GM12878 (cell line): Measurements from ENCODE around the gene DPP3. TPM values are rescaled to one million over a fixed set of nuclear protein-coding genes. Genes with fewer than 3 reads are reported as not detected.

Source experiments
- ATAC-seq: fragments of 200-7000 bp; cut with Tn5 transposase; 3 replicates; pipeline ENCODE4 v1.9.1; 2020; ENCODE audit warnings: mild to moderate bottlenecking, moderate library complexity
- BruUV-seq: library from RNA; stranded (reverse); fragments of 400-500 nt; replicated peaks from 2 replicates; lab custom pipeline; 2021; lab: Mats Ljungman, UMichigan
- CTCF ChIA-PET: fragments of 300-600 bp; sonication (Branson Sonifier 250); formaldehyde crosslinking; extraction: SDS; loops from one replicate; lab custom pipeline; 2021; ENCODE audit warnings: inconsistent platforms; lab: Yijun Ruan, JAX
- POLR2A ChIA-PET: fragments of 350-600 bp; formaldehyde crosslinking; extraction: SDS; loops from one replicate; lab custom pipeline; 2021; ENCODE audit warnings: inconsistent platforms; lab: Charles Lee
- RAD21 ChIA-PET: fragments of 300-600 bp; sonication (Branson Sonifier 250); formaldehyde crosslinking; loops from one replicate; lab custom pipeline; 2023; ENCODE audit warnings: antibody characterized with exemption; ENCODE audit not compliant: unreplicated experiment; lab: Charles Lee
- SMC1A ChIA-PET: fragments of 300-600 bp; sonication (Branson Sonifier 250); formaldehyde crosslinking; loops from one replicate; lab custom pipeline; 2023; ENCODE audit not compliant: unreplicated experiment, uncharacterized antibody; lab: Charles Lee
- DNase-seq: peaks from one replicate; pipeline ENCODE4 v3.0.0-alpha.2; 2011; ENCODE audit warnings: low read depth, low spot score
- FAIRE-seq: peaks from 3 replicates; lab custom pipeline; 2011; peaks lifted over from hg19 to GRCh38; lab: Jason Lieb, UNC
- H2AFZ ChIP-seq: 2 replicates; pipeline ENCODE4 v1.6.0; 2011; ENCODE audit warnings: low read depth, low read length, control low read depth; ENCODE audit not compliant: control insufficient read depth
- H3K27ac ChIP-seq: 2 replicates; pipeline ENCODE4 v1.5.1; 2011; ENCODE audit warnings: control low read depth; ENCODE audit not compliant: control insufficient read depth, insufficient read depth
- H3K27me3 ChIP-seq, 2 experiments: replicated peaks in 1 of 2; 2 replicates each; pipeline versions ENCODE4 v1.6.0 to v1.6.1; 2011; ENCODE audit warnings: low read length in 1 of 2; ENCODE audit not compliant: control insufficient read depth in 2 of 2, insufficient read depth in 2 of 2
- H3K36me3 ChIP-seq, 2 experiments: 2 replicates each; pipeline ENCODE4 v1.5.1; 2011; ENCODE audit warnings: low read length in 1 of 2; ENCODE audit not compliant: control insufficient read depth in 2 of 2, insufficient read depth in 2 of 2
- H3K4me1 ChIP-seq: 2 replicates; pipeline ENCODE4 v1.6.1; 2011; ENCODE audit warnings: mild to moderate bottlenecking, low read length, moderate library complexity, mixed read lengths; ENCODE audit not compliant: control insufficient read depth, insufficient read depth
- H3K4me2 ChIP-seq: 2 replicates; pipeline ENCODE4 v1.6.0; 2011; ENCODE audit warnings: control low read depth; ENCODE audit not compliant: control insufficient read depth, insufficient read depth
- H3K4me3 ChIP-seq: fragments of 200-600 bp; sonication (generic); 2 replicates; pipeline ENCODE4 v1.5.1; 2016
- H3K79me2 ChIP-seq: 2 replicates; pipeline ENCODE4 v1.6.0; 2011; ENCODE audit warnings: low read length; ENCODE audit not compliant: control insufficient read depth, insufficient read depth
- H3K9ac ChIP-seq: 2 replicates; pipeline ENCODE4 v1.8.0; 2011; ENCODE audit warnings: low read length, control low read depth, mixed read lengths; ENCODE audit not compliant: control insufficient read depth, insufficient read depth
- H3K9me3 ChIP-seq: replicated peaks from 3 replicates; pipeline ENCODE4 v1.5.1; 2011; ENCODE audit warnings: mild to moderate bottlenecking, low read length; ENCODE audit not compliant: control insufficient read depth, insufficient read depth
- H4K20me1 ChIP-seq: 2 replicates; pipeline ENCODE4 v1.6.0; 2011; ENCODE audit not compliant: control insufficient read depth, insufficient read depth
- CHD4 ChIP-seq: fragments of 200-600 bp; sonication (generic); IDR thresholded peaks from 2 replicates; pipeline ENCODE4 v1.6.1; 2016; ENCODE audit warnings: mild to moderate bottlenecking
- HDAC6 ChIP-seq: fragments of 200-600 bp; sonication (generic); IDR thresholded peaks from one replicate; pipeline ENCODE4 v1.8.0; 2017; ENCODE audit warnings: antibody characterized with exemption; ENCODE audit not compliant: unreplicated experiment
- NFXL1 ChIP-seq: fragments of 450-650 bp; IDR thresholded peaks from 2 replicates; pipeline ENCODE4 v1.6.1; 2017; ENCODE audit warnings: antibody characterized with exemption, mild to moderate bottlenecking, borderline replicate concordance
- POLR2A ChIP-seq: IDR thresholded peaks from 2 replicates; pipeline ENCODE4 v1.6.1; 2011; ENCODE audit warnings: low read depth, mild to moderate bottlenecking, low read length
- RB1 ChIP-seq: fragments of 450-650 bp; formaldehyde crosslinking; IDR thresholded peaks from 2 replicates; pipeline ENCODE4 v1.6.1; 2017; ENCODE audit warnings: mild to moderate bottlenecking, borderline replicate concordance
- RCOR1 ChIP-seq: conservative IDR thresholded peaks from 2 replicates; pipeline ENCODE4 v1.6.1; 2012; ENCODE audit warnings: low read depth, low read length, improper control_type of control experiment
- SUZ12 ChIP-seq: fragments of 200-600 bp; sonication (generic); IDR thresholded peaks from one replicate; pipeline ENCODE4 v1.6.1; 2018; ENCODE audit warnings: antibody characterized with exemption, mild to moderate bottlenecking; ENCODE audit not compliant: unreplicated experiment
- TAF1 ChIP-seq: IDR thresholded peaks from 2 replicates; pipeline ENCODE4 v1.6.1; 2011; ENCODE audit warnings: mild to moderate bottlenecking, low read depth, low read length, borderline replicate concordance
- ZNF687 ChIP-seq: fragments of 450-650 bp; IDR thresholded peaks from 2 replicates; pipeline ENCODE4 v1.6.1; 2017; ENCODE audit warnings: mild to moderate bottlenecking, moderate library complexity
- WGBS: methylation state at CpG from one replicate; pipeline ENCODE4 v1.1.6; 2016; ENCODE audit warnings: low lambda C conversion rate; ENCODE audit not compliant: insufficient replicate concordance, insufficient coverage; ENCODE audit errors: missing lambda C conversion rate; 5-methylcytosine and 5-hydroxymethylcytosine counted together
- in situ Hi-C: fragments of 300-500 bp; cut with MboI; formaldehyde crosslinking; loops from 9 replicates; pipeline ENCODE4 v1.14.3; 2018; ENCODE audit warnings: mixed read lengths
- intact Hi-C: fragments of 100-400 bp; cut with micrococcal nuclease; formaldehyde crosslinking; loops from one replicate; pipeline ENCODE4 v1.14.2; 2022; ENCODE audit not compliant: unreplicated experiment
- polyA plus RNA-seq, 11 experiments: library from polyadenylated mRNA; depleted of rRNA in 4 of 11; unstranded in 6 of 11; stranded (reverse) in 5 of 11; fragments of >200 nt; fragmentation: Nextera tagmentation in 4 of 11; fragmentation: Illumina TruSeq in 1 of 11; extraction: Ambion mirVana in 4 of 11; extraction: Trizol in 1 of 11; gene quantifications; 1 replicate in 1 of 11; 2 replicates in 10 of 11; pipeline versions ENCODE4 v1.2.1 to v1.2.3, GENCODE V29; 2011 to 2016; ENCODE audit warnings: inconsistent platforms in 2 of 11, missing spikeins in 2 of 11, low read depth in 1 of 11
- total RNA-seq, 4 experiments: library from RNA; depleted of rRNA in 3 of 4; stranded (reverse); fragments of >200 nt in 3 of 4; fragmentation: Illumina TruSeq in 1 of 4; extraction: Trizol in 1 of 4; gene quantifications; 2 replicates each; pipeline versions ENCODE4 v1.2.1 to v1.2.3, GENCODE V29; 2013 to 2021
- TF ChIP-seq, protein P1 (sequence below): fragments of 450-650 bp; IDR thresholded peaks from 2 replicates; pipeline ENCODE4 v1.6.1; 2018; ENCODE audit warnings: borderline replicate concordance, mild to moderate bottlenecking; ENCODE audit not compliant: partially characterized antibody
- TF ChIP-seq, protein P2 (sequence below): fragments of 450-650 bp; IDR thresholded peaks from 2 replicates; pipeline ENCODE4 v1.6.1; 2017; ENCODE audit warnings: antibody characterized with exemption, mild to moderate bottlenecking, moderate library complexity
- TF ChIP-seq, protein P3 (sequence below): fragments of 450-650 bp; formaldehyde crosslinking; IDR thresholded peaks from 2 replicates; pipeline ENCODE4 v1.4.0; 2020; ENCODE audit warnings: mild to moderate bottlenecking, moderate library complexity

The DPP3 gene
- total and polyA plus RNA-seq, 10 of the 15 experiments (the other 5 are each of a cell fraction or from before 2014, with no cell fraction given) = 6.0 to 117 (median 78.1) TPM

DNA sequence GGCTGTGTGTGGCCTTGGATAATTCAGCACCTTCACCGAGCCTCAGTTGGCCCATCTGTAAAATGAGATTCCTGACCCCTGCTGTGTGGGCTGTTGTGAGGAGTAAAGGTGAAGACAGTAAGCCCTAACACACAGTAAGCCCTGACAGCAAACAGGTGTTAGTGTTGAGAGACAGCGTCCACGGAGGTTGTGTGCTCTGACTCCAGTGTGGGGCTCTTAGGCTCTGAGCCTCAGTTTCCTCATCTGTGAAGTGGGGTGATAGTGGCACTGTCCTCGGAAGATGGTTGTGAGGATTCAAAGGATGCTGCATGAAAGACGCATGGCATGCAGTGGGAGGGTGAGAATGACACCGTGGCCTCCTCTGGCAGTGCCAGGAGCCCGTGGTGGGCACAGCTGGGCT lies 14.2 kb downstream of the DPP3 start:
- no peaks in the 10 kb centered on the region for H3K4me1 ChIP-seq
- no peak overlapping the region for H3K9ac ChIP-seq
- no peaks in the 10 kb centered on the region for H3K79me2 ChIP-seq
- ChIA-PET RAD21 (no interaction called here), CTCF (no interaction called here), SMC1A (no interaction called here), POLR2A (no interaction called here)
- H3K4me2 ChIP-seq = no peak overlapping the region
- over 99% methylated on average over 7 of the region's 7 CpGs for WGBS
- peaks cover 7 to 29% of the 10 kb centered on the region in 2 experiments; a peak in 3 of 4 replicates for H3K36me3 ChIP-seq
- no peak overlapping the region for H2AFZ ChIP-seq
- BruUV-seq = no TSS peak
- no peaks in the 10 kb centered on the region for H3K27me3 ChIP-seq
- FAIRE-seq (no peak), DNase-seq (no peak), ATAC-seq (no peak)
- H3K9me3 ChIP-seq = no peaks in the 10 kb centered on the region
- no peak overlapping the region for H3K4me3 ChIP-seq
- no peak overlapping the region for H3K27ac ChIP-seq
- in situ Hi-C loops (no loop called here), intact Hi-C loops (no loop called here)
- H4K20me1 ChIP-seq = no peaks in the 10 kb centered on the region
- TF ChIP-seq, protein P1, sequence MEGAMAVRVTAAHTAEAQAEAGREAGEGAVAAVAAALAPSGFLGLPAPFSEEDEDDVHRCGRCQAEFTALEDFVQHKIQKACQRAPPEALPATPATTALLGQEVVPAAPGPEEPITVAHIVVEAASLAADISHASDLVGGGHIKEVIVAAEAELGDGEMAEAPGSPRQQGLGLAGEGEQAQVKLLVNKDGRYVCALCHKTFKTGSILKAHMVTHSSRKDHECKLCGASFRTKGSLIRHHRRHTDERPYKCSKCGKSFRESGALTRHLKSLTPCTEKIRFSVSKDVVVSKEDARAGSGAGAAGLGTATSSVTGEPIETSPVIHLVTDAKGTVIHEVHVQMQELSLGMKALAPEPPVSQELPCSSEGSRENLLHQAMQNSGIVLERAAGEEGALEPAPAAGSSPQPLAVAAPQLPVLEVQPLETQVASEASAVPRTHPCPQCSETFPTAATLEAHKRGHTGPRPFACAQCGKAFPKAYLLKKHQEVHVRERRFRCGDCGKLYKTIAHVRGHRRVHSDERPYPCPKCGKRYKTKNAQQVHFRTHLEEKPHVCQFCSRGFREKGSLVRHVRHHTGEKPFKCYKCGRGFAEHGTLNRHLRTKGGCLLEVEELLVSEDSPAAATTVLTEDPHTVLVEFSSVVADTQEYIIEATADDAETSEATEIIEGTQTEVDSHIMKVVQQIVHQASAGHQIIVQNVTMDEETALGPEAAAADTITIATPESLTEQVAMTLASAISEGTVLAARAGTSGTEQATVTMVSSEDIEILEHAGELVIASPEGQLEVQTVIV = no peak
- TF ChIP-seq RCOR1 = no peak
- no peak for TF ChIP-seq POLR2A
- TF ChIP-seq, protein P2, sequence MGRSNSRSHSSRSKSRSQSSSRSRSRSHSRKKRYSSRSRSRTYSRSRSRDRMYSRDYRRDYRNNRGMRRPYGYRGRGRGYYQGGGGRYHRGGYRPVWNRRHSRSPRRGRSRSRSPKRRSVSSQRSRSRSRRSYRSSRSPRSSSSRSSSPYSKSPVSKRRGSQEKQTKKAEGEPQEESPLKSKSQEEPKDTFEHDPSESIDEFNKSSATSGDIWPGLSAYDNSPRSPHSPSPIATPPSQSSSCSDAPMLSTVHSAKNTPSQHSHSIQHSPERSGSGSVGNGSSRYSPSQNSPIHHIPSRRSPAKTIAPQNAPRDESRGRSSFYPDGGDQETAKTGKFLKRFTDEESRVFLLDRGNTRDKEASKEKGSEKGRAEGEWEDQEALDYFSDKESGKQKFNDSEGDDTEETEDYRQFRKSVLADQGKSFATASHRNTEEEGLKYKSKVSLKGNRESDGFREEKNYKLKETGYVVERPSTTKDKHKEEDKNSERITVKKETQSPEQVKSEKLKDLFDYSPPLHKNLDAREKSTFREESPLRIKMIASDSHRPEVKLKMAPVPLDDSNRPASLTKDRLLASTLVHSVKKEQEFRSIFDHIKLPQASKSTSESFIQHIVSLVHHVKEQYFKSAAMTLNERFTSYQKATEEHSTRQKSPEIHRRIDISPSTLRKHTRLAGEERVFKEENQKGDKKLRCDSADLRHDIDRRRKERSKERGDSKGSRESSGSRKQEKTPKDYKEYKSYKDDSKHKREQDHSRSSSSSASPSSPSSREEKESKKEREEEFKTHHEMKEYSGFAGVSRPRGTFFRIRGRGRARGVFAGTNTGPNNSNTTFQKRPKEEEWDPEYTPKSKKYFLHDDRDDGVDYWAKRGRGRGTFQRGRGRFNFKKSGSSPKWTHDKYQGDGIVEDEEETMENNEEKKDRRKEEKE = no peak
- no peak for TF ChIP-seq CHD4
- no peak for TF ChIP-seq ZNF687
- TF ChIP-seq, protein P3, sequence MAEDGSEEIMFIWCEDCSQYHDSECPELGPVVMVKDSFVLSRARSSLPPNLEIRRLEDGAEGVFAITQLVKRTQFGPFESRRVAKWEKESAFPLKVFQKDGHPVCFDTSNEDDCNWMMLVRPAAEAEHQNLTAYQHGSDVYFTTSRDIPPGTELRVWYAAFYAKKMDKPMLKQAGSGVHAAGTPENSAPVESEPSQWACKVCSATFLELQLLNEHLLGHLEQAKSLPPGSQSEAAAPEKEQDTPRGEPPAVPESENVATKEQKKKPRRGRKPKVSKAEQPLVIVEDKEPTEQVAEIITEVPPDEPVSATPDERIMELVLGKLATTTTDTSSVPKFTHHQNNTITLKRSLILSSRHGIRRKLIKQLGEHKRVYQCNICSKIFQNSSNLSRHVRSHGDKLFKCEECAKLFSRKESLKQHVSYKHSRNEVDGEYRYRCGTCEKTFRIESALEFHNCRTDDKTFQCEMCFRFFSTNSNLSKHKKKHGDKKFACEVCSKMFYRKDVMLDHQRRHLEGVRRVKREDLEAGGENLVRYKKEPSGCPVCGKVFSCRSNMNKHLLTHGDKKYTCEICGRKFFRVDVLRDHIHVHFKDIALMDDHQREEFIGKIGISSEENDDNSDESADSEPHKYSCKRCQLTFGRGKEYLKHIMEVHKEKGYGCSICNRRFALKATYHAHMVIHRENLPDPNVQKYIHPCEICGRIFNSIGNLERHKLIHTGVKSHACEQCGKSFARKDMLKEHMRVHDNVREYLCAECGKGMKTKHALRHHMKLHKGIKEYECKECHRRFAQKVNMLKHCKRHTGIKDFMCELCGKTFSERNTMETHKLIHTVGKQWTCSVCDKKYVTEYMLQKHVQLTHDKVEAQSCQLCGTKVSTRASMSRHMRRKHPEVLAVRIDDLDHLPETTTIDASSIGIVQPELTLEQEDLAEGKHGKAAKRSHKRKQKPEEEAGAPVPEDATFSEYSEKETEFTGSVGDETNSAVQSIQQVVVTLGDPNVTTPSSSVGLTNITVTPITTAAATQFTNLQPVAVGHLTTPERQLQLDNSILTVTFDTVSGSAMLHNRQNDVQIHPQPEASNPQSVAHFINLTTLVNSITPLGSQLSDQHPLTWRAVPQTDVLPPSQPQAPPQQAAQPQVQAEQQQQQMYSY = no peak
- no peak for TF ChIP-seq RB1
- no peak for TF ChIP-seq NFXL1
- TF ChIP-seq TAF1 = no peak
- no peak for TF ChIP-seq SUZ12
- no peak for TF ChIP-seq HDAC6
